A549 (cell line): Measurements from ENCODE around the gene RNF207. TPM values are rescaled to one million over a fixed set of nuclear protein-coding genes. Genes with fewer than 3 reads are reported as not detected.

Experiments used
- ATAC-seq, 2 experiments: fragments of 200-7000 bp in 1 of 2; fragments of >200 bp in 1 of 2; cut with Nextera tagmentation in 1 of 2; cut with Tn5 transposase in 1 of 2; 3 replicates each; pipeline versions ENCODE4 v1.8.0 to v1.9.1; 2018 to 2020; ENCODE audit warnings: mild to moderate bottlenecking in 1 of 2, moderate library complexity in 1 of 2
- CTCF ChIA-PET: fragments of 300-600 bp; sonication (Branson Sonifier 250); formaldehyde crosslinking; extraction: SDS; loops from one replicate; lab custom pipeline; 2021; ENCODE audit warnings: antibody characterized with exemption, inconsistent platforms; lab: Yijun Ruan, JAX
- POLR2A ChIA-PET: fragments of 350-600 bp; formaldehyde crosslinking; extraction: SDS; loops from one replicate; lab custom pipeline; 2021; ENCODE audit warnings: antibody characterized with exemption, inconsistent platforms; lab: Yijun Ruan, JAX
- DNase-seq, 2 experiments: peaks; one replicate each; pipeline versions ENCODE4 v3.0.0 to v3.0.0-alpha.2; 2011 to 2016; ENCODE audit warnings: low read depth in 1 of 2, low spot score in 1 of 2
- FAIRE-seq: peaks from 2 replicates; lab custom pipeline; 2011; peaks lifted over from hg19 to GRCh38; lab: Jason Lieb, UNC
- H3K27ac ChIP-seq, 2 experiments: fragments of >200 bp; sonication (Bioruptor Twin); formaldehyde crosslinking; 3 replicates each; pipeline ENCODE4 v1.5.1; 2016 to 2017
- H3K4me1 ChIP-seq: fragments of >200 bp; sonication (Bioruptor Twin); formaldehyde crosslinking; 3 replicates; pipeline ENCODE4 v1.6.1; 2016
- H3K4me2 ChIP-seq: fragments of >200 bp; sonication (Bioruptor Twin); formaldehyde crosslinking; 3 replicates; pipeline ENCODE4 v1.6.1; 2016
- H3K4me3 ChIP-seq: fragments of >200 bp; sonication (Bioruptor Twin); formaldehyde crosslinking; 3 replicates; pipeline ENCODE4 v1.5.1; 2016
- H3K9me3 ChIP-seq: fragments of >200 bp; sonication (Bioruptor Twin); formaldehyde crosslinking; 3 replicates; pipeline ENCODE4 v1.6.1; 2016
- BHLHE40 ChIP-seq: IDR thresholded peaks from 2 replicates; pipeline ENCODE4 v1.6.1; 2012; ENCODE audit warnings: low read depth, low read length, inconsistent platforms
- CBX8 ChIP-seq: fragments of 200-600 bp; sonication (generic); IDR thresholded peaks from 2 replicates; pipeline ENCODE4 v1.6.1; 2016
- EP300 ChIP-seq, 2 experiments: fragments of >200 bp; sonication (Bioruptor Twin); formaldehyde crosslinking; IDR thresholded peaks; 2 replicates in 1 of 2; 3 replicates in 1 of 2; pipeline ENCODE4 v1.6.1; 2016 to 2017
- ESRRA ChIP-seq: fragments of 150-350 bp; IDR thresholded peaks from 2 replicates; pipeline ENCODE4 v1.6.1; 2014; ENCODE audit warnings: mild to moderate bottlenecking, low read length, borderline replicate concordance
- FOSL2 ChIP-seq, 2 experiments: fragments of 450-650 bp in 1 of 2; fragments of >200 bp in 1 of 2; sonication (Bioruptor Twin) in 1 of 2; formaldehyde crosslinking; IDR thresholded peaks; 2 replicates each; pipeline versions ENCODE4 v1.5.0 to v1.6.1; 2016 to 2020; ENCODE audit warnings: mild to moderate bottlenecking in 1 of 2, moderate library complexity in 1 of 2
- GATA3 ChIP-seq: IDR thresholded peaks from 2 replicates; pipeline ENCODE4 v1.6.1; 2012; ENCODE audit warnings: borderline replicate concordance
- HDAC2 ChIP-seq: fragments of 200-600 bp; sonication (generic); IDR thresholded peaks from 2 replicates; pipeline ENCODE4 v1.6.1; 2016
- HEYL ChIP-seq: fragments of 250-450 bp; sonication (Bioruptor Pico); IDR thresholded peaks from 2 replicates; pipeline ENCODE4 v1.8.0; 2021; ENCODE audit warnings: mild to moderate bottlenecking, moderate library complexity
- HOXA7 ChIP-seq: fragments of 250-450 bp; sonication (Bioruptor Pico); IDR thresholded peaks from 2 replicates; pipeline ENCODE4 v1.5.0; 2020; ENCODE audit warnings: mild to moderate bottlenecking, moderate library complexity
- HOXB13 ChIP-seq: fragments of 250-450 bp; sonication (Bioruptor Pico); IDR thresholded peaks from 2 replicates; pipeline ENCODE4 v1.5.0; 2020; ENCODE audit warnings: low read depth, mild to moderate bottlenecking, moderate library complexity
- JUN ChIP-seq, 2 experiments: fragments of >200 bp; sonication (Bioruptor Twin); formaldehyde crosslinking; IDR thresholded peaks; 2 replicates in 1 of 2; 3 replicates in 1 of 2; pipeline ENCODE4 v1.6.1; 2016 to 2017
- JUNB ChIP-seq: fragments of >200 bp; sonication (Bioruptor Twin); formaldehyde crosslinking; IDR thresholded peaks from 2 replicates; pipeline ENCODE4 v1.6.1; 2016
- KDM1A ChIP-seq: fragments of 200-600 bp; sonication (generic); IDR thresholded peaks from 2 replicates; pipeline ENCODE4 v1.6.1; 2016; ENCODE audit warnings: low read depth, mild to moderate bottlenecking
- MYC ChIP-seq: IDR thresholded peaks from 2 replicates; pipeline ENCODE4 v1.6.1; 2012; ENCODE audit warnings: mild to moderate bottlenecking, inconsistent platforms, low read length, improper control_type of control experiment, borderline replicate concordance
- NFE2L2 ChIP-seq: fragments of 150-350 bp; conservative IDR thresholded peaks from 2 replicates; pipeline ENCODE4 v1.6.1; 2014; ENCODE audit warnings: low read length
- PHF8 ChIP-seq: fragments of 200-600 bp; sonication (generic); IDR thresholded peaks from 2 replicates; pipeline ENCODE4 v1.6.1; 2016; ENCODE audit warnings: low read depth, mild to moderate bottlenecking, antibody characterized with exemption, moderate library complexity, borderline replicate concordance
- RARB ChIP-seq: fragments of 250-450 bp; sonication (Bioruptor Pico); IDR thresholded peaks from 2 replicates; pipeline ENCODE4 v1.8.0; 2021; ENCODE audit warnings: mild to moderate bottlenecking, moderate library complexity
- RFX5 ChIP-seq: fragments of 450-650 bp; IDR thresholded peaks from 2 replicates; pipeline ENCODE4 v1.7.1; 2014; ENCODE audit warnings: antibody characterized with exemption, mild to moderate bottlenecking, moderate library complexity
- SMC3 ChIP-seq: fragments of >200 bp; sonication (Bioruptor Twin); formaldehyde crosslinking; IDR thresholded peaks from 3 replicates; pipeline ENCODE4 v1.6.1; 2018; ENCODE audit warnings: inconsistent platforms
- TP53 ChIP-seq: fragments of 250-450 bp; sonication (Bioruptor Pico); IDR thresholded peaks from 2 replicates; pipeline ENCODE4 v1.5.0; 2021; ENCODE audit warnings: mild to moderate bottlenecking, moderate library complexity
- ZC3H11A ChIP-seq: fragments of 450-650 bp; IDR thresholded peaks from 2 replicates; pipeline ENCODE4 v1.6.1; 2014; ENCODE audit warnings: antibody characterized with exemption, mild to moderate bottlenecking
- ZSCAN20 ChIP-seq: fragments of 250-450 bp; sonication (Bioruptor Pico); IDR thresholded peaks from 2 replicates; pipeline ENCODE4 v1.8.0; 2022; ENCODE audit warnings: mild to moderate bottlenecking, moderate library complexity
- WGBS: methylation state at CpG from one replicate; pipeline ENCODE4 v1.1.6; 2017; ENCODE audit errors: missing lambda C conversion rate; 5-methylcytosine and 5-hydroxymethylcytosine counted together
- polyA plus RNA-seq, 4 experiments: library from polyadenylated mRNA; depleted of rRNA in 3 of 4; stranded (reverse); fragments of >200 nt; fragmentation: RNase III in 1 of 4; extraction: RNeasy Plus Mini Kit Qiagen cat#74134 plus additional on column Dnase treatment in 1 of 4; gene quantifications; 2 replicates in 3 of 4; 3 replicates in 1 of 4; pipeline ENCODE4 v1.2.3, GENCODE V29; 2011 to 2017
- TF ChIP-seq, protein P1 (sequence below): fragments of 200-600 bp; sonication (generic); IDR thresholded peaks from 2 replicates; pipeline ENCODE4 v1.6.1; 2016; ENCODE audit warnings: antibody characterized with exemption, mild to moderate bottlenecking, moderate library complexity
- TF ChIP-seq, protein P2 (sequence below): fragments of 150-350 bp; IDR thresholded peaks from 2 replicates; pipeline ENCODE4 v1.6.1; 2014; ENCODE audit warnings: low read depth, mild to moderate bottlenecking, low read length
- TF ChIP-seq, protein P3 (sequence below): fragments of >200 bp; sonication (Bioruptor Twin); formaldehyde crosslinking; IDR thresholded peaks from 3 replicates; pipeline ENCODE4 v1.6.1; 2016

Gene RNF207
- polyA plus RNA-seq, 2 of the 4 experiments (the other 2 are of a cell fraction) = 11.3 to 24.6 TPM

DNA sequence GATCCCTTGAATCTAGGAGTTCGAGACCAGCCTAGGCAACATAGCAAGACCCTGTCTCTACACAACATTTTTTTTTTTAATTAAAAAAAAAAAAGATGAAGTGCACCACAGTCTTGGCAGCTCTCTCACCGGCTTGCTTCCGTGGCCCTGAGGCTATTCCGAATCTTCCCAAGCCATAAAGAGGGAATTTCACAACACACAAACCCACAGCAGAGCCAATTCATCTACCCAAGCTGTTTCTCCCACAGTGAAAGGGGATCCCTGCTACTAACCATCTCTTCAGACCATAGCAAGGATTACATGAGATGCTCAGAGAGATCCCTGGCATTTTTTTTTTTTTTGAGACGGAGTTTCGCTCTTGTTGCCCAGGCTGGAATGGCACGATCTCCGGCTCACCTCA lies 17.5 kb upstream of the RNF207 start:
- Histone ChIP-seq H3K4me3 (no peak overlapping the region), H3K4me2 (no peak overlapping the region), H3K27ac (no peak overlapping the region), H3K4me1 (peaks cover 6% of the 10 kb centered on the region; the same call in 2 of the 3 replicates), H3K9me3 (no peaks in the 10 kb centered on the region)
- TF ChIP-seq HEYL (no peak), KDM1A (no peak), ZSCAN20 (CRISPR knock-in tag) (no peak), CBX8 (no peak)
- ATAC-seq (no peak), DNase-seq (no peak), FAIRE-seq (no peak)
- 95% methylated on average over 8 of the region's 8 CpGs for WGBS
- ChIA-PET POLR2A (no interaction called here), CTCF (interaction anchor here (0.6 to 4.1 kb wide), 4 partner anchors 11 to 47 kb away, joined by 3 to 24 read pairs (median 3); partner anchors contain the start of gene RNF207)

DNA sequence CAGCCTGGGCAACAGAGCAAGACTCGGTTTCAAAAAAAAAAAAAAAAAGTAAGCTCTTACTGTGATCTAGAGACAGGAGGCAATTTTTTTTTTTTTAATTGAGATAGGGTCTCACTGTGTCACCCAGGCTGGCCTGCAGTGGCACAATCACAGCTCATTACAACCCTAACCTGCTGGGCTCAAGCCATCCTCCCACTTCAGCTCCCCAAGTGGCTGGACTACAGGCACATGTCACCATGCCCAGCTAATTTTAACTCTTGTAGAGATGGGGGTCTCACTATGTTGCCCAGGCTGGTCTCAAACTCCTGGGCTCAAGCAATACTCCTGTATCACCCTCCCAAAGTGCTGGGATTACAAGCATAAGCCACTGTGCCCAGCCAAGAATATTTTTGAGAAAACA lies 14.0 kb upstream of the RNF207 start:
- no peak overlapping the region for H3K4me2 ChIP-seq
- TF ChIP-seq TP53 (CRISPR knock-in tag) (no peak), FOSL2 (IDR thresholded peaks at IDR 0.05) (no peak), FOSL2 (CRISPR knock-in tag; IDR thresholded peaks at IDR 0.05) (no peak), JUNB (no peak), RARB (no peak), MYC (no peak)
- TF ChIP-seq, protein P1, sequence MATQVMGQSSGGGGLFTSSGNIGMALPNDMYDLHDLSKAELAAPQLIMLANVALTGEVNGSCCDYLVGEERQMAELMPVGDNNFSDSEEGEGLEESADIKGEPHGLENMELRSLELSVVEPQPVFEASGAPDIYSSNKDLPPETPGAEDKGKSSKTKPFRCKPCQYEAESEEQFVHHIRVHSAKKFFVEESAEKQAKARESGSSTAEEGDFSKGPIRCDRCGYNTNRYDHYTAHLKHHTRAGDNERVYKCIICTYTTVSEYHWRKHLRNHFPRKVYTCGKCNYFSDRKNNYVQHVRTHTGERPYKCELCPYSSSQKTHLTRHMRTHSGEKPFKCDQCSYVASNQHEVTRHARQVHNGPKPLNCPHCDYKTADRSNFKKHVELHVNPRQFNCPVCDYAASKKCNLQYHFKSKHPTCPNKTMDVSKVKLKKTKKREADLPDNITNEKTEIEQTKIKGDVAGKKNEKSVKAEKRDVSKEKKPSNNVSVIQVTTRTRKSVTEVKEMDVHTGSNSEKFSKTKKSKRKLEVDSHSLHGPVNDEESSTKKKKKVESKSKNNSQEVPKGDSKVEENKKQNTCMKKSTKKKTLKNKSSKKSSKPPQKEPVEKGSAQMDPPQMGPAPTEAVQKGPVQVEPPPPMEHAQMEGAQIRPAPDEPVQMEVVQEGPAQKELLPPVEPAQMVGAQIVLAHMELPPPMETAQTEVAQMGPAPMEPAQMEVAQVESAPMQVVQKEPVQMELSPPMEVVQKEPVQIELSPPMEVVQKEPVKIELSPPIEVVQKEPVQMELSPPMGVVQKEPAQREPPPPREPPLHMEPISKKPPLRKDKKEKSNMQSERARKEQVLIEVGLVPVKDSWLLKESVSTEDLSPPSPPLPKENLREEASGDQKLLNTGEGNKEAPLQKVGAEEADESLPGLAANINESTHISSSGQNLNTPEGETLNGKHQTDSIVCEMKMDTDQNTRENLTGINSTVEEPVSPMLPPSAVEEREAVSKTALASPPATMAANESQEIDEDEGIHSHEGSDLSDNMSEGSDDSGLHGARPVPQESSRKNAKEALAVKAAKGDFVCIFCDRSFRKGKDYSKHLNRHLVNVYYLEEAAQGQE = no peak
- TF ChIP-seq, all 56 proteins: peak for 0
- POLR2A ChIA-PET = no interaction called here
- no peak for ATAC-seq
- Histone ChIP-seq H3K4me3 (no peak overlapping the region), H3K4me1 (peaks cover 8% of the 10 kb centered on the region), H3K9me3 (no peaks in the 10 kb centered on the region), H3K27ac (no peak overlapping the region)
- WGBS = 100% methylated on average over 1 of the region's 1 CpG
- no peak for DNase-seq
- FAIRE-seq = no peak
- CTCF ChIA-PET = interaction anchor here (0.6 to 4.8 kb wide), 3 partner anchors 13 to 118 kb away, joined by 3 to 26 read pairs (median 3); partner anchors contain the start of gene RNF207

DNA sequence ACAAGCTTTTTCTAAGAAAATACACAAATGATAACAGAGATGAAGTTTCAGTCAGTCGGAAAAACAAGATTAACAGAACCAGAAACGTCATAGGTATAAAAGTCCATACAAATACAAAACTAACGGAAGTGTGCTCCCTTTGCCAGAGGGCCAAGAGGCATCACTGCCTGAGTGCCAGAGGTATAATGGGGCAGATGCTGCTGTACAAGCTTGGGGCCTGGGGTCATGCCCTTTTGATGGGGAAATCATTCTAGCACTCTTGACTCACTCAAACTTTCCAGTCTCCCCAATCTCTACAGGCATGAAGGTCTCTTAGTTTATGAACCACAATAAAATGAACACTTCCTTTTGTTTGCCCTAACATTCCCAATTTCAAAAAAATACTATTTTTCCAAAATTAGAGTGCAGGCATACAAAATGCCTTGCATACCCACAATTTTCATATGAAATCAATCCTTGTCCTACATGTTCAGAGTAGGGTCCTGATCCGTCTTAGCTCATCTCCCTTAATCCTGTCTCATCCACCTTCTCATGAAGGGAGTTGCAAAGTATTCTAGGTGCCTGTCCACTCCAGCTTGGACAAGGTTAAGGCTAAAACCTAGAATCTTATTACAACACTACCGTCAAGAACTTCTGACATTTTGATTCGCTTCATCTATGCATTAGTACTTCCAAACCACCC lies 8.0 kb upstream of the RNF207 start:
- H3K27ac ChIP-seq = peak overlapping the region; percentile 98 to 99; a peak in 5 of 6 replicates
- CTCF ChIA-PET = interaction anchor here (1.4 to 3.2 kb wide), 3 partner anchors 12 to 89 kb away, joined by 3 to 9 read pairs (median 4); no protein-coding TSS in a partner anchor

More for the DNA sequence above, 8.0 kb upstream of the RNF207 start:
- 54% methylated on average over 6 of the region's 6 CpGs for WGBS
- H3K4me3 ChIP-seq = peak overlapping the region; percentile 96
- no peaks in the 10 kb centered on the region for H3K9me3 ChIP-seq
- peak overlapping the region; percentile 79 for H3K4me2 ChIP-seq
- DNase-seq = no peak
- peaks cover 27% of the 10 kb centered on the region for H3K4me1 ChIP-seq
- no peak for ATAC-seq
- POLR2A ChIA-PET = interaction anchor here (0.9 kb wide), 1 partner anchor 9 kb away, joined by 3 read pairs; no protein-coding TSS in a partner anchor
- no peak for FAIRE-seq
- TF ChIP-seq BHLHE40 (no peak), HDAC2 (no peak), JUN (IDR thresholded peaks at IDR 0.05) (no peak), MYC (no peak), HEYL (no peak), ZC3H11A (no peak), ESRRA (no peak), EP300 (IDR thresholded peaks at IDR 0.05) (no peak), HOXB13 (CRISPR knock-in tag) (no peak), PHF8 (no peak), NFE2L2 (no peak), RFX5 (no peak), KDM1A (no peak), SMC3 (no peak), CBX8 (no peak), ZSCAN20 (CRISPR knock-in tag) (no peak), GATA3 (no peak), HOXA7 (CRISPR knock-in tag) (no peak)
- TF ChIP-seq, protein P2, sequence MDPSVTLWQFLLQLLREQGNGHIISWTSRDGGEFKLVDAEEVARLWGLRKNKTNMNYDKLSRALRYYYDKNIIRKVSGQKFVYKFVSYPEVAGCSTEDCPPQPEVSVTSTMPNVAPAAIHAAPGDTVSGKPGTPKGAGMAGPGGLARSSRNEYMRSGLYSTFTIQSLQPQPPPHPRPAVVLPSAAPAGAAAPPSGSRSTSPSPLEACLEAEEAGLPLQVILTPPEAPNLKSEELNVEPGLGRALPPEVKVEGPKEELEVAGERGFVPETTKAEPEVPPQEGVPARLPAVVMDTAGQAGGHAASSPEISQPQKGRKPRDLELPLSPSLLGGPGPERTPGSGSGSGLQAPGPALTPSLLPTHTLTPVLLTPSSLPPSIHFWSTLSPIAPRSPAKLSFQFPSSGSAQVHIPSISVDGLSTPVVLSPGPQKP = no peak
- TF ChIP-seq, protein P3, sequence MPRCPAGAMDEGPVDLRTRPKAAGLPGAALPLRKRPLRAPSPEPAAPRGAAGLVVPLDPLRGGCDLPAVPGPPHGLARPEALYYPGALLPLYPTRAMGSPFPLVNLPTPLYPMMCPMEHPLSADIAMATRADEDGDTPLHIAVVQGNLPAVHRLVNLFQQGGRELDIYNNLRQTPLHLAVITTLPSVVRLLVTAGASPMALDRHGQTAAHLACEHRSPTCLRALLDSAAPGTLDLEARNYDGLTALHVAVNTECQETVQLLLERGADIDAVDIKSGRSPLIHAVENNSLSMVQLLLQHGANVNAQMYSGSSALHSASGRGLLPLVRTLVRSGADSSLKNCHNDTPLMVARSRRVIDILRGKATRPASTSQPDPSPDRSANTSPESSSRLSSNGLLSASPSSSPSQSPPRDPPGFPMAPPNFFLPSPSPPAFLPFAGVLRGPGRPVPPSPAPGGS = no peak
- TF ChIP-seq, all 56 proteins: peak for 0
